GM12878 (cell line): Measurements from ENCODE around the gene TEPSIN. TPM values are rescaled to one million over a fixed set of nuclear protein-coding genes. Genes with fewer than 3 reads are reported as not detected.

ENCODE experiments used
- NFXL1 ChIP-seq: fragments of 450-650 bp; IDR thresholded peaks from 2 replicates; pipeline ENCODE4 v1.6.1; 2017; ENCODE audit warnings: antibody characterized with exemption, mild to moderate bottlenecking, borderline replicate concordance
- PML ChIP-seq: IDR thresholded peaks from 2 replicates; pipeline ENCODE4 v1.6.1; 2012; ENCODE audit warnings: low read length, inconsistent platforms
- SIX5 ChIP-seq: IDR thresholded peaks from 2 replicates; pipeline ENCODE4 v1.6.1; 2011; ENCODE audit warnings: mild to moderate bottlenecking, low read depth, low read length, moderate library complexity; ENCODE audit not compliant: severe bottlenecking
- ZSCAN29 ChIP-seq: fragments of 450-650 bp; IDR thresholded peaks from 2 replicates; pipeline ENCODE4 v1.6.1; 2017; ENCODE audit warnings: mild to moderate bottlenecking, moderate library complexity
- polyA plus RNA-seq, 11 experiments: library from polyadenylated mRNA; depleted of rRNA in 4 of 11; unstranded in 6 of 11; stranded (reverse) in 5 of 11; fragments of >200 nt; fragmentation: Nextera tagmentation in 4 of 11; fragmentation: Illumina TruSeq in 1 of 11; extraction: Ambion mirVana in 4 of 11; extraction: Trizol in 1 of 11; gene quantifications; 1 replicate in 1 of 11; 2 replicates in 10 of 11; pipeline versions ENCODE4 v1.2.1 to v1.2.3, GENCODE V29; 2011 to 2016; ENCODE audit warnings: inconsistent platforms in 2 of 11, missing spikeins in 2 of 11, low read depth in 1 of 11
- total RNA-seq, 4 experiments: library from RNA; depleted of rRNA in 3 of 4; stranded (reverse); fragments of >200 nt in 3 of 4; fragmentation: Illumina TruSeq in 1 of 4; extraction: Trizol in 1 of 4; gene quantifications; 2 replicates each; pipeline versions ENCODE4 v1.2.1 to v1.2.3, GENCODE V29; 2013 to 2021
- TF ChIP-seq, protein P1 (sequence below): IDR thresholded peaks from 2 replicates; pipeline ENCODE4 v1.6.1; 2012; ENCODE audit warnings: improper control_type of control experiment, low read depth, low read length; ENCODE audit not compliant: insufficient replicate concordance
- TF ChIP-seq, protein P2 (sequence below): fragments of 150-350 bp; IDR thresholded peaks from 2 replicates; pipeline ENCODE4 v1.6.1; 2014; ENCODE audit warnings: mild to moderate bottlenecking, low read depth, low read length

Gene TEPSIN
- total and polyA plus RNA-seq, 10 of the 15 experiments (the other 5 are each of a cell fraction or from before 2014, with no cell fraction given), result 0.87 to 36.7 (median 5.3) TPM

DNA sequence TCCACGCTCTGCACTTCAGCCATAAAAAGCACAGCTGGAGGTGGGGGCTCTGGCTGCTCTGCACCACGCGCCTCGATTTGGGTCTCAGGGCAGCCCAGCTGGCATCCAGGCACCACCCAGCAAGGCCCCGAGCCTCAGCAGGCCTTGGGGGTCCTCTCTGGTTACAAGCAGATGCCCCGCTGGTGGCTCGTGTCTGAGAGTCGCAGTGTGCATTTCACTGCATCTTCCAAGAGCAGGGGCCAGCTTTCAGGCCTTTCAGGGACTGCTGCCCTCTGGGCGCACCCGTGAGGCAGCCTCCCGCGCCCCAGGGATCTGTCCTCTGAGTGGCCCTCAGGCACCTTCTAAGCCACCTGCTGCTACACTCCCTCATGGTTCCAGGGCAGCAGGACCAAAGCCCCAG, 25.8 kb upstream of the TEPSIN start (continued):
- TF ChIP-seq, protein P1, sequence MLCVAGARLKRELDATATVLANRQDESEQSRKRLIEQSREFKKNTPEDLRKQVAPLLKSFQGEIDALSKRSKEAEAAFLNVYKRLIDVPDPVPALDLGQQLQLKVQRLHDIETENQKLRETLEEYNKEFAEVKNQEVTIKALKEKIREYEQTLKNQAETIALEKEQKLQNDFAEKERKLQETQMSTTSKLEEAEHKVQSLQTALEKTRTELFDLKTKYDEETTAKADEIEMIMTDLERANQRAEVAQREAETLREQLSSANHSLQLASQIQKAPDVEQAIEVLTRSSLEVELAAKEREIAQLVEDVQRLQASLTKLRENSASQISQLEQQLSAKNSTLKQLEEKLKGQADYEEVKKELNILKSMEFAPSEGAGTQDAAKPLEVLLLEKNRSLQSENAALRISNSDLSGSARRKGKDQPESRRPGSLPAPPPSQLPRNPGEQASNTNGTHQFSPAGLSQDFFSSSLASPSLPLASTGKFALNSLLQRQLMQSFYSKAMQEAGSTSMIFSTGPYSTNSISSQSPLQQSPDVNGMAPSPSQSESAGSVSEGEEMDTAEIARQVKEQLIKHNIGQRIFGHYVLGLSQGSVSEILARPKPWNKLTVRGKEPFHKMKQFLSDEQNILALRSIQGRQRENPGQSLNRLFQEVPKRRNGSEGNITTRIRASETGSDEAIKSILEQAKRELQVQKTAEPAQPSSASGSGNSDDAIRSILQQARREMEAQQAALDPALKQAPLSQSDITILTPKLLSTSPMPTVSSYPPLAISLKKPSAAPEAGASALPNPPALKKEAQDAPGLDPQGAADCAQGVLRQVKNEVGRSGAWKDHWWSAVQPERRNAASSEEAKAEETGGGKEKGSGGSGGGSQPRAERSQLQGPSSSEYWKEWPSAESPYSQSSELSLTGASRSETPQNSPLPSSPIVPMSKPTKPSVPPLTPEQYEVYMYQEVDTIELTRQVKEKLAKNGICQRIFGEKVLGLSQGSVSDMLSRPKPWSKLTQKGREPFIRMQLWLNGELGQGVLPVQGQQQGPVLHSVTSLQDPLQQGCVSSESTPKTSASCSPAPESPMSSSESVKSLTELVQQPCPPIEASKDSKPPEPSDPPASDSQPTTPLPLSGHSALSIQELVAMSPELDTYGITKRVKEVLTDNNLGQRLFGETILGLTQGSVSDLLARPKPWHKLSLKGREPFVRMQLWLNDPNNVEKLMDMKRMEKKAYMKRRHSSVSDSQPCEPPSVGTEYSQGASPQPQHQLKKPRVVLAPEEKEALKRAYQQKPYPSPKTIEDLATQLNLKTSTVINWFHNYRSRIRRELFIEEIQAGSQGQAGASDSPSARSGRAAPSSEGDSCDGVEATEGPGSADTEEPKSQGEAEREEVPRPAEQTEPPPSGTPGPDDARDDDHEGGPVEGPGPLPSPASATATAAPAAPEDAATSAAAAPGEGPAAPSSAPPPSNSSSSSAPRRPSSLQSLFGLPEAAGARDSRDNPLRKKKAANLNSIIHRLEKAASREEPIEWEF, result no peak
- TF ChIP-seq NFXL1 (no peak), PML (no peak), ZSCAN29 (no peak), SIX5 (no peak)
- TF ChIP-seq, protein P2, sequence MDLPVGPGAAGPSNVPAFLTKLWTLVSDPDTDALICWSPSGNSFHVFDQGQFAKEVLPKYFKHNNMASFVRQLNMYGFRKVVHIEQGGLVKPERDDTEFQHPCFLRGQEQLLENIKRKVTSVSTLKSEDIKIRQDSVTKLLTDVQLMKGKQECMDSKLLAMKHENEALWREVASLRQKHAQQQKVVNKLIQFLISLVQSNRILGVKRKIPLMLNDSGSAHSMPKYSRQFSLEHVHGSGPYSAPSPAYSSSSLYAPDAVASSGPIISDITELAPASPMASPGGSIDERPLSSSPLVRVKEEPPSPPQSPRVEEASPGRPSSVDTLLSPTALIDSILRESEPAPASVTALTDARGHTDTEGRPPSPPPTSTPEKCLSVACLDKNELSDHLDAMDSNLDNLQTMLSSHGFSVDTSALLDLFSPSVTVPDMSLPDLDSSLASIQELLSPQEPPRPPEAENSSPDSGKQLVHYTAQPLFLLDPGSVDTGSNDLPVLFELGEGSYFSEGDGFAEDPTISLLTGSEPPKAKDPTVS, result no peak
- TF ChIP-seq, all 136 proteins: peak for 0
